HL-60 (cell line): ENCODE measurements around the gene ZBTB7C.

Experiments used
- CTCF ChIP-seq: IDR thresholded peaks from one replicate; pipeline ENCODE4 v1.5.1; 2011; ENCODE audit warnings: low read length, control low read depth, inconsistent platforms; ENCODE audit not compliant: insufficient read depth
- SPI1 ChIP-seq: IDR thresholded peaks from 2 replicates; pipeline ENCODE4 v1.6.1; 2012; ENCODE audit warnings: low read depth, mild to moderate bottlenecking, borderline replicate concordance

DNA sequence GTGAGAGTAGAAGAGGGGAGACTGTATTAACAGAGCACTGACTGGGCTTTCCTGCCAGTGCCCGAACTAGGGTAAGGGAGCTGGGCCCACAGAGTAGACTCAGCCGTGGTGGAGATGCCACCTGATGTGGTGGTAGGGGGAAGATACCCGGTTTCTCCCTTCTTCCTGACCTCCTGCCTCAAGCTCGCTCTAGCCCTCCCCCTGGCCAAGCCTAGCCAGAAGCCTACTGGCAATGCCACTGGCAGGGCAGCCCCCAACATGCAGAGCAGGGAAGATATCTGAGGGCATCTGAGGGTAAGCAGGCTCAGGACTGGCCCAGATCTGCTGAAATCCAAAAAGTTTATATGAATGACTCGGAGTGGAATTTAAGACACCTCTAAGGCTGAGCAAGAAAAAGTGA, 316.1 kb downstream of the ZBTB7C start:
- TF ChIP-seq CTCF (no peak), SPI1 (no peak)
